ENCODE results near the gene ATAT1.
"Not testable (repeated sequence)": the region's sequence is repeated elsewhere in the genome, so short reads cannot be mapped to it uniquely, and the experiment has no call there.

Gene ATAT1

DNA sequence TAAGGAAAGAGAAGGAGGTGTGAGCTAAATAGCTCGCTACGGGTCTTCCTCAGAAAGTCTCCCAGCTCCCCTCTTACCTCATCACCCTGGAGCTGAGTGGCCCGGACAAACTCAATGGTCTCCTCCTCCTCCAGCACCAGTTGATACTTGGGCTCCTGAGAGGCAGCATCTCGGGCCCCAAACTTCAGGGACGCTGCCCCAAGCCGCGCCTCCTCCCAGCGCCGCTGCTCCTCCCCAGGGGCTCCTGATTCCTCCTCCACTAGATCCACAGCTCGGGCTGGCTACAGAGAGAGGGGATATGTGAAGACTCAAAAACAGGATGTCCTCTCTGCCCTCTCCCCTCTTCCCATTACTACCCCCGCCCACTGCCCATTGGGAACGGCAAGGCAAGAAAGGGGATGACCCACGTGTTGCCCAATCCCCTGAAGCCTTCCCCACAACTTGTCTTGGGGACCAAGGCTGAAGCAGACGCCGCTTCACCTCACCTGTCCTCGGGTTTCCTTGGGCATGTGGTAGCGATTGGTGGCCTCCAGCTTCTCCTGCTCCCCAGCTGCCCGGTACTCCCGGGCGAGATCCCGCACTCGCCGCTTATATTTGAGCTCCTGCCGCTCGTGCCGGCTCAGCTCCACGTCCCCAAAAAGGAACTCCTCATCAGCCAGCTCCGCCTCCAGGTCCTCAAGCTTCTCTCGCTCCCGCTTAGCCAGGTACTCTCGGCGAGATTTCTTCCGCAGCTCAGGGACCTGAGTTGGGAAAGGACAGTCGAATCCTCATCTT, 38.5 kb downstream of the ATAT1 start:
- TF ChIP-seq, protein P1, sequence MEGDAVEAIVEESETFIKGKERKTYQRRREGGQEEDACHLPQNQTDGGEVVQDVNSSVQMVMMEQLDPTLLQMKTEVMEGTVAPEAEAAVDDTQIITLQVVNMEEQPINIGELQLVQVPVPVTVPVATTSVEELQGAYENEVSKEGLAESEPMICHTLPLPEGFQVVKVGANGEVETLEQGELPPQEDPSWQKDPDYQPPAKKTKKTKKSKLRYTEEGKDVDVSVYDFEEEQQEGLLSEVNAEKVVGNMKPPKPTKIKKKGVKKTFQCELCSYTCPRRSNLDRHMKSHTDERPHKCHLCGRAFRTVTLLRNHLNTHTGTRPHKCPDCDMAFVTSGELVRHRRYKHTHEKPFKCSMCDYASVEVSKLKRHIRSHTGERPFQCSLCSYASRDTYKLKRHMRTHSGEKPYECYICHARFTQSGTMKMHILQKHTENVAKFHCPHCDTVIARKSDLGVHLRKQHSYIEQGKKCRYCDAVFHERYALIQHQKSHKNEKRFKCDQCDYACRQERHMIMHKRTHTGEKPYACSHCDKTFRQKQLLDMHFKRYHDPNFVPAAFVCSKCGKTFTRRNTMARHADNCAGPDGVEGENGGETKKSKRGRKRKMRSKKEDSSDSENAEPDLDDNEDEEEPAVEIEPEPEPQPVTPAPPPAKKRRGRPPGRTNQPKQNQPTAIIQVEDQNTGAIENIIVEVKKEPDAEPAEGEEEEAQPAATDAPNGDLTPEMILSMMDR (conservative IDR thresholded peaks at IDR 0.05; ENCODE audit: low read depth, low read length), result no peak
- no peak overlapping the region for H3K4me3 ChIP-seq (ENCODE audit: low read length)
- DNase-seq (ENCODE audit: low read depth), result no peak

DNA sequence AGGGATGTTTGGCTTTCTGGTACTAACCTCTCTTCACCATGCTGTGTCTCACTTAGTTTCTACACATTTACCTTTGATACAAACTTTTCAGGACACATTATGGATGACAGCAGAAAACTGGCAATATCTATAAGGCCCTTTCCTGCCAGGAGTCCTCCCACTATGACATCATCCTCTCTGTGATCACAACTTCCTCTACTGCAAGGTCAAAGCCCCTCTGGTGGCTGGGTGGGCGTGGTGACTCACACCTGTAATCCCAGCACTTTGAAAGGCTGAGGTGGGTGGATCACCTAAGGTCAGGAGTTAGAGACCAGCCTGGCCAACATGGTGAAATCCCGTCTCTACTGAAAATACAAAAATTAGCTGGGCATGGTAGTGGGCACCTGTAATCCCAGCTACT, 39.6 kb downstream of the ATAT1 start:
- not testable (repeated sequence) for DNase-seq (ENCODE audit: low read depth); H3K4me3 ChIP-seq (ENCODE audit: low read length)

- TF ChIP-seq, protein P1 (conservative IDR thresholded peaks at IDR 0.05; ENCODE audit: low read depth, low read length), result peak; percentile 38
- H3K4me3 ChIP-seq (ENCODE audit: low read length), result no peak overlapping the region
- no peak for DNase-seq (ENCODE audit: low read depth)
These were observed 44.3 kb downstream of the ATAT1 start for GRCh38 chr6:30670760-30671527.

GRCh38 chr6:30672445-30673253, 46.0 kb downstream of the ATAT1 start, which contains the start of gene DHX16:
Gene DHX16 (minus strand): TSS chr6:30673006. CDS start chr6:30672841, 165 bp downstream.
- peak; percentile 91 for DNase-seq (ENCODE audit: low read depth)
- TF ChIP-seq, protein P1 (conservative IDR thresholded peaks at IDR 0.05; ENCODE audit: low read depth, low read length), result peak; percentile 94
- H3K4me3 ChIP-seq (ENCODE audit: low read length), result peak within 1 kb of the TSS; percentile 89

DNA sequence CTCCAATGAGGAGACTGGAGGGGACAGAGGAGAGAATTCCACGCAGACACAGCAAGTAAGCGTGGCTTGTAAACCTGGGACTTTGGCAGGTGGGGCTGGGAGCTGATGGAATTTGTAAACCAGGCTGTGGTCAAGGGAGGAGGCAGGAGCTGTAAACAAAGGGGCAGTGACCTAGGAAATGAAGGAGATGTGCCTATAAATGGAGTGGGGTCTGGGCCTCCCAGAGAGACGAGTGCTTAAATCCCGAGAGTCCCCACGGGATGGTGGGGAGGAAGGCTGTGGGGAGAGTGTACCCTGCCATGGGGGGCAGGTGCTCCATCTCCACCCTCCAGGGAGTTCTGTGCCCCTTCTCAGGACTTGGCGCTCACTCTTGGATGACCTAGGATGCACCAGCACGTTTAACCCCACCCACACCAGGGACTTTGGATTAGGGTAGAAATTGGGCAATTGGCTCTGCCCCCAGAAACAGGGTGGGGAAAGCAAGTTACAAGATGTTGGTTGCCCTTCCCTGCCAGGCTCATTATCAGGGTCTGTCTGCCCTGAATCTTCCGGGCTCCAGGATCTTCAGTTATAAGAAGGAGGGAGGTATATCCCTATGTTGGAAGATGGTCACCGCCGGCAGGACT, 50.1 kb downstream of the ATAT1 start:
- TF ChIP-seq, protein P1 (conservative IDR thresholded peaks at IDR 0.05; ENCODE audit: low read depth, low read length), result no peak
- DNase-seq (ENCODE audit: low read depth), result no peak

DNA sequence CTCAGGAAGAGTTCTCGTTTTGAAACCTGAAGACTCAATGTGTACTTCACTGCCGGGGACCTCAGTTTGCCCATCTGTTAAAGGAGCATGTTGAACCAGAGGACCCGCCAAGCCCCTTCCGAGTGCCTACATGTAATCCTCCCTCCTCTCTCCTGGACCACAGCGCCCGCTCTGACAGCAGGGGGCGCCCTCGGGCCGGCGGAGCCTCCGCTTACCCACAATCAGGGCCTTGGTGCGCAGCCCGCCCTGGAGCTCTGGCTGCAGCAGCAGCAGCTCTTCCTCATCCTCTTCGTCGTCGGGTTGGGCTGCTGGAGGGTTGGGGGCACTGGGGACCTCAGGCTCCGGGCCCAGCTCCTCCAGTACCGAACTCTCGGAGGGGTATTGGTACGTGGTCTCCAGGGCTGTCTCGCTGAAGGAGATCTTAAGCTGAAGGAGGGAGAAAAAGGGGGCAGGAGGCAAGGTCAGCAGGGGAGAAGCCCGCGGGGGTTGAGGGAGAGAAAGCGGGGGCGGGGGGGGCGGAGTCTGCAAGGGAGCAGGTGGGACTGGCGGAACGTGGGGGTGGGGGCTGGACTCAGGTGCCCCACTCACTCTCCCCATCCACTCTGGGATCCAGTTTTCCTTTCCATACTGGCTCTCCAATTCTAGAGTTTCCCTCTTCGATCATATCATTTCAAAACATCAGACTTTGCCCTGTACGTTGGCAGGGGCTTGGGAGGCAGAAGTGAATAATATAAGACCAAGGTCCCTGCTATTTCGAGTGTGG, 52.5 kb downstream of the ATAT1 start:
- H3K4me3 ChIP-seq (ENCODE audit: low read length), result peak overlapping the region; percentile 14
- no peak for DNase-seq (ENCODE audit: low read depth)
- TF ChIP-seq, protein P1 (conservative IDR thresholded peaks at IDR 0.05; ENCODE audit: low read depth, low read length), result peak; percentile 96

More for the DNA sequence above, 50.1 kb downstream of the ATAT1 start:
- H3K4me3 ChIP-seq (ENCODE audit: low read length), result no peak overlapping the region

Measured in retinal pigment epithelial cell (primary cell).